Measurements from ENCODE around the gene ATAD3A.
"Not testable (repeated sequence)": the region's sequence is repeated elsewhere in the genome, so short reads cannot be mapped to it uniquely, and the experiment has no call there.

ATAD3A gene

DNA sequence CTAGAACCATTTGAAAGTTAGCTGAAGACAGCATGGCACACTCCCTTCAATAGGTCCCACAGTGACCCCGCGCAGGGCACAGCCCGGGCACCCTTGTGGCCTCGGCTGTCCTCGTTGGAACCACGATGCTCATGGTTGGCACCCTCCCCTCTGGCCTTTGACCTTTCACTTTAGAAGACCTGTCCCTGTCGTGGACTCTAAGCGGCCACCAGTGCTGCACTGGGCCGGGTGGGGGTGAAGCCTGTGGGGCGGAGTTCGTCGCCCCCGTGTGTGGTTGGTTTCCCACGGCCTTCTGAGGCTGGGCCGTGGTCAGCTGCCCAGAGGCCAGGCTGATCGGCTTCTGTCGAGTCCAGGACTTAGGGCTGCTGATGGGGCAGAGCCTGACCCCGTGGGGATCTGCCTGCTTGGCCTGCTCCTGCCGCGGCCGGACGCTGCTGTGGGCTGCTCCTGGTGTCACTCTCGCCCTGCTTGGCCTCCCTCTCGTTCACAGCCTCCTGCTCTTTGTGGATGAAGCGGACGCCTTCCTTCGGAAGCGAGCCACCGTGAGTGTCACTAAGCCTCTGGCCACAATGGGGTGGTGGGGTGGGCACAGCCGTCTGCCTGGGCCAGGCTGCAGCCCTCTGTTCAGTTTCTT is 12.9 kb downstream of the ATAD3A start:
- not testable (repeated sequence) for DNase-seq

DNA sequence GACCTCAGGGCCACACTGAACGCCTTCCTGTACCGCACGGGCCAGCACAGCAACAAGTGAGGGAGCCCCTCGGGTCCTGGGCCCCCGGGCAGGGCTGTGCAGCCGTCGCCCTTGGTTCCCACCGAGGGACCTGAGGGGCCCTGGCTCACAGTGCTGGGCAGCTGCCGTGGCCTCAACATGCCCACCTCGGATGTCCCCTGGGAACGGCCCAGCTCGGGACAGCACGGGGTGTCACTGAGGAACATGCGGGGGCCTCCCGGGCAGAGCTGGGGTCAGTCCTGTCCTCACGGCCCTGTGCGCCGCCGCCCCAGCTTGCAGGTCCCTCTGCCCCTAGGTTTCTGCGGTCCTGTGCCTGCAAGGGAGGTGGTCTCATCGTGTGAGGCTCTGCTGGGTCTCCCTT is 14.5 kb downstream of the ATAD3A start:
- not testable (repeated sequence) for DNase-seq

DNA sequence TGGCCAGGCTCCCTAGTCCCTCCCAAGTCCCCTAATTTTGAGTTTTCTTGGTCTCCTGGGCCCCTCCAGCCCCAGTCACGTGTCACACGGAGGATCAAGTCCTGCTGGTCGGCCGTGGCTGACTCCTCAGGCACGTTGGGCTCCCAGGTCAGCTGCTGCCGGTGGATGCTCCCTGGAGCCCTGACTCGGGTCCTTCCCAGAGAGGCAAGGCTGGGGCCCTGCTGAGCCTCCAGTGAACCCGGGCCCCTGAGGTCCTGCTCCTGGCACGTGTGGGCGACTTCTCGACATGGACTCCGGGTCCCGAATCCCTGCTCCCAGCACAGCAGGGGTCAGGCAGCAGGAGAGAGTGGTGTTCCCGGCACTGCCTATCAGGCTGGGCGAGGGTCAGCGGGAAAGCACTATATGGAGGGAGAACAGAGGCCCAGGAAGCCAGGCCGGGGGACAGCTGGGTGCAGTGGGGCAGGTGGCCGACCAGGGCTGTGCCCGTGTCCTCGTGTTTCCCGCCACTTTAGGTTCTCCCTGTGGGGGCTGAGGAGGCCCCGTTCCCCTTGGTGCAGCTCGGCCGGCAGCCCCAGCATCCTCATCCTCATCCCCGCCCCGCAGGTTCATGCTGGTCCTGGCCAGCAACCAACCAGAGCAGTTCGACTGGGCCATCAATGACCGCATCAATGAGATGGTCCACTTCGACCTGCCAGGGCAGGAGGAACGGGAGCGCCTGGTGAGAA is 15.3 kb downstream of the ATAD3A start:
- no peak for DNase-seq

DNA sequence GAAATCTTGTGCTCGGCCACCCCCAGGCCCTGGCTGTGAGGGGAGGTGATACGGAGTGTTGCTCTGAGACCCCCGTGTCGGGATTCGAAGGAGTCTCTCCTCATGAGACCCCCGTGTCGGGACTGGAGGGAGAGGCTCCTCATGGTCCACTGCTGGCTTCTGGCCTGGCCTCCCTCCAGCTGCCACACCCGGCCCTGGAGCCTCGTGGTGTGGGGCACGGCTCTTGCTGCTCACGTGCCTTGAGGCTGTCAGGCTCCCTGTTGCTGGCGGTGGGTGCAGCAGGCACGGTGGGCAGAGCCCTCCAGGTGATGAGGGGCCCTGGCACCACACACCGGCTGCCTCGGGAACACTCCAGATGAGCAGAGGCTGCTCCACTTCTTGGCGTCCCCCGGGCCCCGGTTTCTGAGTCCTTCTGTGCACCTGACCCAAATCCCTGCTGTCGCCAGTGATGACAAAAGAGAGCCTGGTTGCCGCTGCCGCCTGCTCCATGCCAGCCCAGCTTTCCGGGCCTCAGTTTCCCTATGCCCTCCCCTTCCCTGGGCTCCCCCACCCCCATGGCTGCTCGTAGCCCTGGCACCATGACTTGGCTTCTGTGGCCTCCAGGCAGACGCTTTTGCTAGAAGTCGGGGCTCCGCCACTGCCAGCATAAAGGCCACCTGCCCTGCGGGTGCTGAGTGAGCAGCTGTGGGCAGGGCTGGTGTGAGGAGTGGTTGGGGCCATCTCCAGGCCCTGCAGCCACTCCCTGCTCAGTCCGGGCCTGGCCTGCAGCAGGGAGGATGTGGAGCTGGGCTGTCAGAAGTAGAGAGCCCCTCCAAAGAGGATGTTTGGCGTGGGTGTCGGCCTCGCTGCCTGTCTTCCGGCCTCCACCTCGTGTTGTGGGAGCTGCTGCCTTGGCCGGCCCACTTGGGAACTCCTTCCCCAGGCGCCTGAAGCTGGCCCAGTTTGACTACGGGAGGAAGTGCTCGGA is 16.6 kb downstream of the ATAD3A start:
- DNase-seq: no peak

DNA sequence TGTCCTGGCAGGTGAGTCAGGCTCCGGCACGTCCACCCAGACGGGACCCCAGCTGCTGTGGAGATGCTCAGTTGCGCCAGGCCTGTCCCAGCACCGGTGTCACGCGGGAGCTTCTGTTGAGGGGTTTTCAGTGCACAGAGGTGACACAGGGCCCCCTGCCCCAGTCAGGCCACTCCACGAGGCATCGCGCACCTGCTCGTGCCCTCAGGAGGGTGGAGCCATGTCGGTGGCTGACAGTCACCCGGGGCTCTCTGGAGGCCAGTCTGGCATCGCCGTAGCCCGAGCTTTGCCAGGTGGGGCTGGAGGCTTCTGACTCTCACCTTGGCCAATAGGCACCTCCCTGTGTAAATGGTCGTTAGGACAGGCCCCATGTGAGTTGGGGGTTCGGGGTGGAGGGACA is 17.4 kb downstream of the ATAD3A start:
- no peak for DNase-seq

DNA sequence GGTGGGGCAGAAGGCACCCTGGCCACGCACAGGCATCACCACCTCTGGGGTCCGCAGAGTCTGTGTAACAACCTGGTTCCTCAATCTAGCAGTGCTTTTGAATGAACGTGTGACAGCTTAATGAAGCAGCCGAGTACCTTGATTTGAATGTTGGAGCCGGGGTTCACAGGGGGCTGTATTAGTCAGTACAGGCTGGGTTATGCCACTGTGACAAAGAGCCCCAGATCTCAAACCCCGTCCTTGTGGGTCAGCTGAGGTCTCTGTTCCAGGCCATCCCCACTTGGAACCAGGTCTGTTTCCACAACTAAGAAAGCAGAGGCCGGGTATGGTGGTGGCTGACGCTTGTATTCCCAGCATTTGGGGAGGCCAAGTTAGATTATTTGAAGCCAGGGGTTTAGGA is 18.0 kb downstream of the ATAD3A start:
- no peak for DNase-seq

DNA sequence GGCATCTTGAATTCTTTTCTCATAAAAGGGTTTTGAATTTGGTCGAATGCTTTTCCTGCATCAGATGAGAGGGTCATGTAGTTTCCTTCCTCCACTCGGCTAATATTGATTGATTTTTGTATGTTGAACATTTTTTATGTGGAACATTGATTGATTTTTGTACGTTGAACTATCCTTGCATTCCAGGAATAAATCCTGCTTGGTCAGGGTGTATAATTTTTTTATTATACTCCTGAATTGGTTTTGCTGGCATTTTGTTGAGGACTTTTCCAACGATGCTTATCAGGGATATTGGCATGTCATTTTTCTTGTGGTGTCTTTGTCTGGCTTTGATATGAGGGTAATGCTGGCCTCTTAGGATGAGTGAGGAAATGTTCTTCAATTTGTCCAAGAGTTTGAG is 20.0 kb downstream of the ATAD3A start:
- DNase-seq: no peak

DNA sequence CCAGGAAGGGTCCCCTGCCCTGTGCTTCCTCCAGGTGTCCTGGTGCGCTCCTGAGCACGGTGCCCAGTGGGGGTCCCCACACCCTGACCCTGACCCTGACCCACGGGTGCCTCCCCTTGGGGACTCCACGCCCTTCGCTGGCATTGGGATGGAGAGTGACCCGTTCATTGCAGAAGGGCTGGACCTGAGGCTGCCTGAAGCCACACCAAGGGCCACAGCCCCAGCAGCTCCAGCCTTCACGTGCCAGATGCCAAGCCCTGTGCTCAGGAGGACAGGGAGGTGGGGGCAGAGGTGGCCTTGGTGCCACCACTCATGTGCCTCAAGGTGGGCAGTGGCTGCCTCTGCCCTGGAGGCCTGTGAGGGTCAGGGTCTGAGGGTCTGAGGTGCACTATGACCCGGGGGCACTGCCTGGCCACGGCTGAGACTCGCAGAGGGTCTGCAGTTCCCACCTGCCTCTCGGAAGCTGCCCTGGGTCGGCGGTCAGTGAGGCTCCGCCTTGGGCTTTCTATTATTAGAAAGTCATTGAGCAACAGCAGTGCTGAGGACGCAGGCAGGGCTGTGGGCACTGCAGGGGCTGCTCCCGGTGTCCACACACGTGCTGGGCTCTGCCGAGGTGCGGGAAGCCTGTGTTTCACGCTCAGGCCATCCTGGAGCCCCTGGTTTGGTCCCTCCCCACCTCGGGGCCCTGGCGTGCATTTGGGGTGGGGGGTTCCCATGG is 21.4 kb downstream of the ATAD3A start:
- DNase-seq: not testable (repeated sequence)

DNA sequence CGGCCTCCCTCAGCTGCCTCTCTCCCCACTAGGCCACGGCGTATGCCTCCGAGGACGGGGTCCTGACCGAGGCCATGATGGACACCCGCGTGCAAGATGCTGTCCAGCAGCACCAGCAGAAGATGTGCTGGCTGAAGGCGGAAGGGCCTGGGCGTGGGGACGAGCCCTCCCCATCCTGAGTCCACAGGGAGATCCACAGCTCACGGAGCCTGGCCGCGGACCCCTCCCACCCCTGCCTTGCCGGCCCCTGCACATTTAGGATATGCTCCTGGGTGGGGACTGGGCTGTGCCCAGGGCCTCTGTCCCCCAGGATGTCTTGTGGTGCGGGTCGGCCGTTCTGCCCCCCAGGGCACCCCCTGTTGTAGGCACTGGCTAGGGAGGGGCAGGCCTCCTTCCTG is 21.9 kb downstream of the ATAD3A start:
- DNase-seq: not testable (repeated sequence)

DNA sequence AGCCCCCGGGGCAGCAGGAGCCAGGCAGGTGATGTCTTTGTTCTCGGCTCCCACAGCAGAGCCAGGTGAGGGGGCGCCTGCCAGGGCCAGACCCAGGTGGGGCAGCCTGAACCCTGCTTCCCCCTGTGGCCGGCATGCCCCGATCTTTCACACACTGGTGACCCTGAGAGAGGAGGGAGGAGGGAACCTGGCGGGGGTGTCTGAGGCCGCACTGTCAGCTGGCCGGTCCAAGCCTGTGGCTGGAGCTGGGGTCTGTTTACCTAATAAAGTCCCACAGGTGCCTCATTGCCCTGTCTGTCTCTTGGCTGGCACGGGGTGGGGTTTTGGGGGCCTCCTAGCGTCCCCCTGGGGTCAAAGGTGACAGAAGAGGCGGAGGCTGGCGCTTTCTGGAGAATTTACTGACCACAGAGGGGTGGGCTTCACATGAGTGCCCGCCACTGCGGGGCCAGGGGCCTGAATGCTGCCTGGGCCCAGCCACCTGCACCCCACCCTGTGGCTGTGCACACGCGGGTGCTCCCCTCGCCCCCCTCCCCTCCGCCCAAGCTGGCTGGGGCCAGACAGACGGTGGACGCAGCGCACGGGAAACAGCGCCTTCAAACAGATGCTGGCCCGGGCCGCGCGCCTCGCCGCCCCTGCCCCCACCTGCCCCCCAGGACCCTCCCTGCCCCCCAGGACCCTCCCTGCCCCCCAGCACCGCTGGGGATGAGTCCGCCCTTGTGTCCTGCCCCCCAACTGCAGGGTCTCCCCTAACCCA is 22.6 kb downstream of the ATAD3A start:
- DNase-seq: no peak

DNA sequence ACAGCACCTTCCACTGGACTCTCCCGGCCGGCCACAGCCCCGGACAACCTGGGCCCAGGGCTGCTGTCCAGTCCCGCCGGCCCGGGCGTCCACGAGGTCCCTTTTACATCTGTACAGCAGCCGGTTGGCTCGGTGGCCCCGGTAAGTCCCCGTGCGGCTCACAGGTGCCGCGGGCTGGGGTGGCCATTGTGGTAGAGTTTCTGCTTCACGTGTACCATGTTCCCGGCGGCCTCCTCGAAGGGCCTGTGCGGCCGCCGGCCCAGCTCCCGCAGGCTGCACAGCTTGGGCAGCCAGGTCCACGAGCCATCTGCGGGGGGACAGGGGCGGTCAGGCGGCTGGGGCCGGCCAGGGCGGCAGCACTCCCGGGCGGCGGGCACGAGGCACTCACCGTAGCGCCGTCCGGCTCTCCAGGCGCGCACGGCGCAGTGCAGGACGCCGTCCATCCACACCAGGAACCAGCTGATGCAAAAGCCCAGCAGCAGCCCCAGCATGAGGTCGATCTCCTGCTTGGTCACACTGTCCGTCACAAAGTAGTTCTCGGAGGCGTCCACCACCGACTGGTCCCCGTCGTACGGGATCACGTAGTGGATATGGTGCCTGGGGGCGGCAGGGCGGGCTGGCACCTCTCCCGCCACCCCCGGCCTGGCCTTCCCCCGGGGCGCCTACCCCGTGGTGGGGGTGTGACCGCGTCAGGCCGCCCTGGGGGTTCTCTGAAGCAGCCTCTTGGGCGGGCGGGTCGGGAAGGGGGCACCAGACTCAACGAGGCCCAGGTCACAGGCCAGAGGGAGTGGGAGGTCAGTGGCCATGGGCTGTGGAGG is 23.4 kb downstream of the ATAD3A start:
- DNase-seq: no peak

DNA sequence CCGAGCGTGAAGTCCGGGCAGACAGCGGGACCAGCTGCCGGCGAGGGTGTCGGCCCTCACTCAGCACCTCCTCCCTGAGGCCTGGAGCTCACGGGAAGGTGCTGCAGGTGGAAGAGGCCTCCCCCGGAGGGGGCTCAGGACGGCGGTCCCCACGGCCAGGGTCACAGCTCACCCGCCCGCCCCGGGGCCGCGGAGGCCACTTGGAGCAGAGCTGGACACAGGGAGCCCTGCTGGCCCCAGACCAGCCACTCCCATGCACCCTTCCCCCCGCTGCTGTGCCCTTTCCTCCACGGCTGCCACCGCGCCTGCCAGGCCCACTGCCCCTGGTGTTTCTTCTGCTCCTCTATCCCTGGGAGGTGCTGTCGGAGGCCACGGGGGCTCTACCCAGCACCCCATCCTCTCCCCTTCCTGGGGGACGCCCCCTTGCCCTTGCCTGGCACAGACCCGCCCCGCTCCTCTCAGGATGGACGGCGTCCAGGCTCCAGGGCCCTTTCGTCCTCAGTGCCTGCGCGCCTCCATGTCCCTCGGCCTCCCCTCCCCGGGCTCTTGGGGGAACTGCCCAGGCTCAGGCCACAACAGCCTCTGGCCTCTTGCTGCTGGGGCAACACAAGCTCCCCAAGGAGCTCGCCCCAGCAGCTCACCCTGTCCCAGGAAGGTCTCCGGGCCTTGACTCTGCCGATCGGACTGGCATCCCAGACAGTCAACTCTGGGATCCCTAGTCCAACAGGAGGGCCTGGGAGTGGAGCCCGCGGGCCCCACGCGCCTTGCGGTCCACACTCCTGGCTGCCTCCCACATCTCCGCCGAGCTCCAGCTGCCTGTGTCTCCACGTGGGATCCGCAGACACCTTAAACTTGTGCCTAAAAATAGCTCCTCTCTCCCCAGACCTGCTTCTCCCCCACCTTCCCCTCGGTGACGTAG is 24.3 kb downstream of the ATAD3A start:
- no peak for DNase-seq

DNA sequence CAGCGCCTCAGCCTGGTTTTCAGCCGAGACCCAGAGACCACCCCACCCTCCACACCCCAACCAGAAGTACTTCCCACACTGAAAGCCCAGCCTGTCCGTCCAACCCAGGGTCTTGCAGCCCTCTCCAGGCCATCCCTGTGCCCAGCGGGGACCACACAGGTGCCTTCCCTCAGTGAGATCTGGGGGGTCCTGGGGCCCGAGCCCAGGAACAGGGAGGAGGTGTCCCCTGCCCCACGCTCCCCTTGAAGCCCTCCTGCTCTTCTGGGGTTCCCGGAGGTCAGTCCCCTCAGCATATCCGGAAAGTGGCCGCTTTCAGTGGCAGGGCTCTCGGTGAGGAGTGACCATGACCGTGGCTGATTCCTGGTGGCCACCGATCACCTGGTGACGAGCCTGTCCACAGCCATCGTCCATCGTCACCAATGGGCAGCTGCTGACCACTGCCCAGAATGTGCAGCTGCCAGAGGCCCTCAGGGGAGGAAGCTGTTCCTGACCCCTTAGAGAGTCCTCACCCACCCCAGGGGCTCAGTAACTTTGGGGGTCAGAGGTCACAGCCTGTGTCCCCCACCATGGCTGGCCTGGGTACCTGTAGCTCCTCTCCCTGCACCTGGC is 25.1 kb downstream of the ATAD3A start:
- DNase-seq: no peak

DNA sequence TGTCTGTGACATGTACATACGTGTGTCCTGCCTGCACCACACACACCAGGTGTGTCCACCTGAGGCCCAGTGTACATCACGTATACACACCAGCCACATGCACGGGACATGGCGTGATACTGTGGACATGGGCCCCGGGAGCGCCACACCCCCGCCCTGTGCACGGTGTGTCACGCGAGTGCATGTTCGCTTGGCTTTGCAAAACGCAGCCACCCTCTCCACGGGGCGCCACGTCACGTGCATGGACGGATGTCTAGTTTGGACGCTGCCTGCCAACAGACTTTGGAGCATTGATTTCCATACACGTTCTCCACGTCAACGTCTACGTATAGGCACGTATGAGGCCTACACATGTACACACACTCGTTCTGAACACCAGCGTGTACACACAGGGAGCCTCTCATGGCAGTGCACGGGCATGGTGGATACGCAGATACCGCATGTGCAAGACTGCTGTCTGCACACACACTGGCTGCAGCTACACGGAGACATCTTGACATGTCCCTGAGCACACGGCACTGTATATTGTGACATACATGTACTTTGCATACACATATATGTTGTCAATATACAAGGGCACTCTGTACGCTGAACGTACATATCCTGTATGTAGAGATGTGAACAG is 25.8 kb downstream of the ATAD3A start:
- no peak for DNase-seq

DNA sequence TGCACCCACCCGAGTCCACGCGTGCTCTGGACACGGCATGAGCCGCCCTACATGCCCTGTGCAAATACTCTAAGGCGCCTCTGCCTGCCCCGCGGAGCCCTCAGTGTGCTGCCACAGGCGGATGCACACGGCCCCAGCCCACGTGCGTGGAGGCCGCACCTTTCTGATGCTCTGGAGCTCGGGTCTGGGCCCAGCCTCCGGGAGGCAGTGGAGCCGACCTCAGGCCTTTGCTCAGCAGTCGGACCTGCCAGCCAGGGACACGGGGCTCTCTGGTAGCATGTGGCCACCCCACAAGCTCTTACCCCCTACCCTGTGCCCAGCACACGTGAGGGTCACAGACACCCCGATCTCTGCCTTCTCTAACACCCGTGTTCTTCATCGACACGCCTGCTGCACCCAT is 26.4 kb downstream of the ATAD3A start:
- DNase-seq: no peak

DNA sequence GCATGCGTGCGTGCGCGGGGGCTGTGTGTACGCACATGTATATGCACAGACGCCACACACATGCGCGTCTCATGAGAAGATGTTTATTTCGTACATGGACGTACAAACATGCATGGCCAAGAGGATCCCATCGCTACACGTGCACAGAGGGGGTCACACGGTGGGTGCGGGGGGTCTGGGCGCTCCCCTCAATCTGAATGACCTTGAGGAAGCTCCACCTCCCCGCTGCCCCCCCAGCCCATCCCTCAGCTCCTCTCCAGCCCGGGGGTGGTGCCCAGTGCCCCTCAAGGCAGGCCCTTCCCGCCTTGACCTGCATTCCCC is 27.0 kb downstream of the ATAD3A start:
- DNase-seq: no peak

DNA sequence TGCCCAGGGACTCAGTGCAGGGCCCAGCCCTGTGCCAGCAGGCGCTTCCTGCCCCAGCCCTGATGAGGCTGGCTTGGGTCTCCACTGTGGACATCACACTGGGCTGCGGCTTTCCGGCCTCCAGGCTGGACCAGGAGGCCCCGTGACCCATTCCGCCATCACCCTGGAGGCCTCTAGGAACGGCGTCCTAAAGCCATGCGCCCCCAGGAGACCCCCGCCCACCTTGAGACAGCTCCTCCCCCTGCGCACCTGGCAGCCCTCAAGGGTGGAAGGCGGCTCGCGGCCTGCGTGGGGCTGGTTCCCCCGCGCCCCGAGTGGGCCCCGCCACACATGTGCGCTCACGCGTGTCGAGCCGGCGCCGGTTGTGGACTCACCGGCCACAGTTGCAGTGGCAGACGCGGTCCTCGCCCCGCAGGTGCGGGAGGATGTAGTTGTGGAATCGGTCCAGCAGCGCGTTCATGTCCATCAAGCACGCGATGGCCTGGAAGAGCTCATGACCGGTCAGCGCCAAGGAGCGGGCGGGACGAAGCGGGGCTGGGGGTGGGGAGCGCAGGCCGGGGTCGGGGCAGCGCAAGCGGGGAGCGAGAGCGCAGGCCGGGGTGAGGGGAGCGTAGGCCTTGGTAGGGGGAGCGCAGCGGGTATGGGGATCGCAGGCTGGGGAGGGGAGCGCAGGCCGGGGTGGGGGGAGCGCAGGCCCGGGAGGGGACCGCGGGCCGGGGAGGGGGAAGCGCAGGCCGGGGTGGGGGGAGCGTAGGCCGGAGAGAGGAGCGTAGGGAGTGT is 27.5 kb downstream of the ATAD3A start:
- DNase-seq: peak; percentile 43

DNA sequence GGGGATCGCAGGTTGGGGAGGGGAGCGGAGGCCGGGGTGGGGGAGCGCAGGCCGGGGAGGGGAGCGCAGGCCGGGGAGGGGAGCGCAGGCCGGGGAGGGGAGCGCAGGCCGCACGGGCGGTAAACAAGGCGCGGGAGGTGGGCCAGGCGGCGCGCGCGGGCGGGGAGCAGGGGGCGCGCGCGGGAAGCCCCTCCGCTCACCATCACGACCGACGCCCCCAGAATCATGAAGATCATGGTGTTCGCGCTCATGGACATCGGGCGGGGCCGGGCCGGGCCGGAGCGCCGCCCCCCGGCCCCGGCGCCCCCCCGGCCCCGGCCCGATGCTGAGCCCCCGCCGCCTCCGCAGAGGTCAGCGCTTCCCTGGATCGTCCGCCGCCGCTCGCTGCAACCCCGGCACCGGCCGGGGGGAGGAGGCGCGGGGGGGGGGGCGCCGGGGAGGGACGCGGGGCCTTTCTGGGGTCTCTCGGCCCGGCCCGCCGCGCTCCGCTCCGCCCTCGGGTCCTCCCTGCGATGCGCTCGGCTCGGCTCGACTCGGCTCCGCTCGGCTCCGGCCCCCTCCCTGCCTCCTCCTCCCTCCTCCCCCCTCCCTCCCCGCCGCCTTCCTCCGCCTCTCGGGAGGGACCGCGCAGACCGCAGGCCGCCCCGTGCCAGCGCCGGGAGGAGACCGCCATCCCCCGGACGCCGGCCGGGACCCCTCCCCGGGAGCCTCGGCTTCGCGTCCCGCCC is 28.3 kb downstream of the ATAD3A start, which contains the start of gene TMEM240:
Gene TMEM240, minus strand, starts transcription at position 535 of the 728 bp plus-strand sequence. Its CDS starts 278 bp downstream, at position 257.
- peak; percentile 60 for DNase-seq

Data from retina (tissue), 1 donor.